Ishikawa (cell line): ENCODE results near the gene SERP2.

Experiments
- CEBPB ChIP-seq: IDR thresholded peaks from 2 replicates; pipeline ENCODE4 v1.6.1; 2012
- EP300 ChIP-seq: IDR thresholded peaks from 2 replicates; pipeline ENCODE4 v1.6.1; 2012; ENCODE audit warnings: borderline replicate concordance
- FOXM1 ChIP-seq: IDR thresholded peaks from 2 replicates; pipeline ENCODE4 v1.6.1; 2012; ENCODE audit warnings: low read depth, borderline replicate concordance
- RAD21 ChIP-seq: IDR thresholded peaks from 2 replicates; pipeline ENCODE4 v1.6.1; 2012; ENCODE audit warnings: low read depth
- REST ChIP-seq: IDR thresholded peaks from 2 replicates; pipeline ENCODE4 v1.6.1; 2012; ENCODE audit warnings: low read depth, mild to moderate bottlenecking
- TAF1 ChIP-seq: IDR thresholded peaks from 2 replicates; pipeline ENCODE4 v1.6.1; 2012; ENCODE audit warnings: low read depth, mild to moderate bottlenecking
- USF1 ChIP-seq: IDR thresholded peaks from 2 replicates; pipeline ENCODE4 v1.6.1; 2012
- ZBTB7A ChIP-seq: IDR thresholded peaks from 2 replicates; pipeline ENCODE4 v1.6.1; 2012; ENCODE audit warnings: low read depth

- TF ChIP-seq ZBTB7A (no peak), RAD21 (no peak), TAF1 (no peak), REST (no peak), FOXM1 (no peak), USF1 (no peak), CEBPB (no peak), EP300 (no peak)
These were observed 14.9 kb downstream of the SERP2 start for GRCh38 chr13:44388427-44389059.
